Testis (tissue), 3 donors: ENCODE data around the gene NPTN. TPM values are rescaled to one million over a fixed set of nuclear protein-coding genes. Genes with fewer than 3 reads are reported as not detected.

Experiments used
- DNase-seq: peaks from one replicate; pipeline ENCODE4 v3.0.0-alpha.2; 2019
- H3K27ac ChIP-seq, 2 donors: fragments of 200-600 bp; sonication (generic); one replicate each; pipeline ENCODE4 v1.5.1; 2019
- H3K27me3 ChIP-seq: fragments of 200-600 bp; sonication (generic); one replicate; pipeline ENCODE4 v1.5.1; 2019
- H3K36me3 ChIP-seq: fragments of 200-600 bp; sonication (generic); one replicate; pipeline ENCODE4 v1.5.1; 2017; ENCODE audit warnings: low read depth; ENCODE audit errors: missing control alignments
- H3K4me1 ChIP-seq: fragments of 200-600 bp; sonication (generic); one replicate; pipeline ENCODE4 v1.5.1; 2019
- H3K4me3 ChIP-seq, 2 donors: fragments of 200-600 bp; sonication (generic); one replicate each; pipeline ENCODE4 v1.5.1; 2017 to 2019
- H3K9me3 ChIP-seq: fragments of 200-600 bp; sonication (generic); one replicate; pipeline ENCODE4 v1.5.1; 2017
- POLR2A ChIP-seq: fragments of 450-650 bp; IDR thresholded peaks from one replicate; pipeline ENCODE4 v1.6.1; 2017; ENCODE audit warnings: antibody characterized with exemption, mild to moderate bottlenecking, moderate library complexity
- WGBS, 2 donors: methylation state at CpG; one replicate each; pipeline ENCODE4 v1.1.5; 2018; 5-methylcytosine and 5-hydroxymethylcytosine counted together
- intact Hi-C: fragments of 100-400 bp; cut with DNase I; formaldehyde crosslinking; loops from one replicate; pipeline ENCODE4 v1.15.1; 2023; ENCODE audit warnings: low total_unique reads
- polyA plus RNA-seq: library from polyadenylated mRNA; stranded (reverse); fragments of 350-450 nt; fragmentation: Illumina TruSeq; extraction: RNeasy Lipid Tissue Mini Kit (QIAGEN cat#74804); gene quantifications from one replicate; pipeline ENCODE4 v1.2.3, GENCODE V29; 2014; ENCODE audit warnings: low read depth, low replicate concordance; ENCODE audit not compliant: insufficient read depth
- total RNA-seq, 2 donors: library from RNA; depleted of rRNA; stranded (reverse); fragments of >200 nt; gene quantifications; one replicate each; pipeline ENCODE4 v1.2.3, GENCODE V29; 2016
- TF ChIP-seq, protein P1 (sequence below), 3 experiments: fragments of 450-650 bp in 2 of 3; fragments of 200-600 bp in 1 of 3; sonication (generic) in 1 of 3; IDR thresholded peaks; one replicate each; pipeline ENCODE4 v1.5.1; 2016 to 2019; ENCODE audit warnings: antibody characterized with exemption in 3 of 3, mild to moderate bottlenecking in 2 of 3, moderate library complexity in 1 of 3

Gene NPTN
- total and polyA plus RNA-seq, 3 donors from 2014 or later = 177 to 256 (median 180) TPM

DNA sequence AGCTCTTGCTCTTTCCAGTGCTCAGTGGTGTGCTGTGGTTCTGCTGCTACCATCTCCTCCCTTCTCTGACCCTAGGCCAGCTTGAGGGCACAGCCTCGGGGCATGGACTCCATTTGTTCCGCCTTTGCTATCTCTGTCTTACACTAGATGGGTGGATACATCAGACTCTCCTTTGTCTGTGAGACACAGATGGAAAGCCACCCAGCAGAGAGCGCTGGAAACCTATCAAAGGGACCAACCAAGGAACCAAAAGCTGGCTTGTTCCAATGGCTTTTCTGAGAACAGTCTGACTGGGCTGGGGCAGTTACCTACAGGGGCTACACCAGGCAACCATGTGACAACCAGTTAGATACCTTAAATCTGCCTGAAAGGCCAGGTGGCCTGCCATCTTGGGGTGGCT is 63.8 kb downstream of the NPTN start:
- no peaks in the 10 kb centered on the region for H3K27me3 ChIP-seq
- no peaks in the 10 kb centered on the region for H3K9me3 ChIP-seq
- H3K4me3 ChIP-seq = no peak overlapping the region
- no peak overlapping the region for H3K27ac ChIP-seq
- TF ChIP-seq POLR2A = no peak
- TF ChIP-seq, protein P1, sequence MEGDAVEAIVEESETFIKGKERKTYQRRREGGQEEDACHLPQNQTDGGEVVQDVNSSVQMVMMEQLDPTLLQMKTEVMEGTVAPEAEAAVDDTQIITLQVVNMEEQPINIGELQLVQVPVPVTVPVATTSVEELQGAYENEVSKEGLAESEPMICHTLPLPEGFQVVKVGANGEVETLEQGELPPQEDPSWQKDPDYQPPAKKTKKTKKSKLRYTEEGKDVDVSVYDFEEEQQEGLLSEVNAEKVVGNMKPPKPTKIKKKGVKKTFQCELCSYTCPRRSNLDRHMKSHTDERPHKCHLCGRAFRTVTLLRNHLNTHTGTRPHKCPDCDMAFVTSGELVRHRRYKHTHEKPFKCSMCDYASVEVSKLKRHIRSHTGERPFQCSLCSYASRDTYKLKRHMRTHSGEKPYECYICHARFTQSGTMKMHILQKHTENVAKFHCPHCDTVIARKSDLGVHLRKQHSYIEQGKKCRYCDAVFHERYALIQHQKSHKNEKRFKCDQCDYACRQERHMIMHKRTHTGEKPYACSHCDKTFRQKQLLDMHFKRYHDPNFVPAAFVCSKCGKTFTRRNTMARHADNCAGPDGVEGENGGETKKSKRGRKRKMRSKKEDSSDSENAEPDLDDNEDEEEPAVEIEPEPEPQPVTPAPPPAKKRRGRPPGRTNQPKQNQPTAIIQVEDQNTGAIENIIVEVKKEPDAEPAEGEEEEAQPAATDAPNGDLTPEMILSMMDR (IDR thresholded peaks at IDR 0.05) = no peak
- no peak for DNase-seq
- H3K4me1 ChIP-seq = no peaks in the 10 kb centered on the region
- no peaks in the 10 kb centered on the region for H3K36me3 ChIP-seq
- intact Hi-C loops = loop anchor here (10.0 kb wide), 1 partner anchor 65 kb away; the partner anchor contains the start of gene NPTN
- WGBS, 2 donors = 85% methylated on average over 3 of the region's 3 CpGs

DNA sequence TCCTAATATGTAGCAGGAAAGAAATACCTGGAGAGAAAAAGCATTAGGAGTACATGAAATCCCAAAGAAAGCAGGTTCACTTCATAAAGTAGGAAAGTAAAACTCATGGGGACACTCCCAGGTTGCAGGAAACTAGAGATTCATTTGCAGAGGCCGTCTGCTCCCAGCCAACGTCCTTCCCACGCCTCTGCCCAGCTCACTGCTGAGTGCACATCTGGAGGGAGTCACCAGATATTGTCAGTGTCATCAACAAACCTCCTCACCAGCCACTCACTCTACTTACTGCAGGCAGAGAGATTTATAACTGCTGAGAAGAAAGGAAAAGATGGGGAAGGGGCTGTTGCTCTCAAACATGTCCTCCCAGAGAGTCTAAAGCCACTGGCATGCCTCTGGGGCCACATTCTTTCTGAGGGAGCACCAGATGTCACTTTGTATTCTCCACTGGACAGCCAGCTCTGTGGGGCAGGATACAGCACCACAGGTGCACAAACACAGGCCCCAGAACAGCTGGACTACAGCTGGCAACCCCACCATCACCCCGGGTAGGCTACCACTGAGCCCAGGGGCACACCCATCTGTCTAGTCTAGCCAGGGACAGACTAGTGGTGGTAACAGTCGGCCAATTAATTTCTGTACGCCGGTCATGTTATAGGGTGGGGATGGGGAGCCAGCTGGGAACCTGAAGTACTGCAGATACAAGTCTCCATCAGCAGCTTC is 64.5 kb downstream of the NPTN start:
- no peak for DNase-seq
- H3K4me3 ChIP-seq = no peak overlapping the region
- intact Hi-C loops = loop anchor here (10.0 kb wide), 1 partner anchor 66 kb away; the partner anchor contains the start of gene NPTN
- H3K27ac ChIP-seq = no peak overlapping the region
- H3K36me3 ChIP-seq = no peaks in the 10 kb centered on the region
- peaks cover under 1% of the 10 kb centered on the region for H3K4me1 ChIP-seq
- WGBS, 2 donors = 75 to 76% methylated on average over 7 of the region's 7 CpGs
- H3K27me3 ChIP-seq = no peaks in the 10 kb centered on the region
- TF ChIP-seq, protein P1 (IDR thresholded peaks at IDR 0.05) = no peak
- no peak for TF ChIP-seq POLR2A
- no peaks in the 10 kb centered on the region for H3K9me3 ChIP-seq

DNA sequence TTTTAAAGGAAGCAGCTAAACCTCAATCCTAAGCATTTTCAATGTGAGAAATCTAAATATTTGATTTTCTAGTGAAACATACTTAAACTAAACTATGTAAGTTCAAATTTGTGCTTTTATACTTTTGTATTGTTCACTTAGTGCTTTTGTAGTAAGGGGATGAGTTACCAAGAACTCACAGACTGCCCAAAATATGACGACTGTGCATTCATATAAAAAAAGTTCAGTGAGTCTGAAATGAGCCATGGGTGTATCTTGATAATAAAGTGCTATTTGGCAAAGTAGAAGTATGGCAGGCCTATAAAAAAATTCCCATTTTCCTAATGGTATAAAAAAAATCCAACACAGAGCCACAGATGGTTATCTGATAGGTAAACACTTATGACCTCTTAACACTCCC is 66.2 kb downstream of the NPTN start:
- no peak overlapping the region for H3K4me3 ChIP-seq
- 79 to 86% methylated on average over 1 of the region's 1 CpG for WGBS, 2 donors
- TF ChIP-seq, protein P1 (IDR thresholded peaks at IDR 0.05) = no peak
- no peak for TF ChIP-seq POLR2A
- intact Hi-C loops = loop anchor here (10.0 kb wide), 1 partner anchor 68 kb away; the partner anchor contains the start of gene NPTN
- no peaks in the 10 kb centered on the region for H3K9me3 ChIP-seq
- H3K27me3 ChIP-seq = no peaks in the 10 kb centered on the region
- peaks cover 2% of the 10 kb centered on the region for H3K4me1 ChIP-seq
- H3K27ac ChIP-seq = no peak overlapping the region
- no peak for DNase-seq
- H3K36me3 ChIP-seq = no peaks in the 10 kb centered on the region

DNA sequence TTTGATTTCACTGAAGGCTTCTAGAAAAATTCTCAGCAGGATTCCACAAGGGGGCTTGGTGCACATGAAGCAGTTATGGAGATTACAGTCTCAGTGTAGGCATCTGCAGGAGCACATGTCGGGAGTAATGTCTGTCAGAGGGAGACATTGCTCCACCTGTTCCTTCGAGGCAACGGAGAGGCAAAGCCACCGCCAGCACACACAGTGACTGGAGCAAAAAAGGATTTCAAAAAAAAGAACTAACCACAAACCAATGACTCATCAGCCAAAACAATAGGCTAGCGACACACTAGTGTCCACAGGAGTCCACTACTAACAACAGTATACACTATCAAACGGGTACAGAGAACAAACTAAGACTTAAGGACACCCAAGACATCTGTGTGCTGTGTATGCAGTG is 68.9 kb downstream of the NPTN start:
- no peak for DNase-seq
- TF ChIP-seq POLR2A = no peak
- TF ChIP-seq, protein P1 (IDR thresholded peaks at IDR 0.05) = no peak
- Histone ChIP-seq H3K36me3 (no peaks in the 10 kb centered on the region), H3K4me1 (peaks cover 2% of the 10 kb centered on the region), H3K27ac (no peak overlapping the region), H3K27me3 (no peaks in the 10 kb centered on the region), H3K9me3 (no peaks in the 10 kb centered on the region), H3K4me3 (no peak overlapping the region)
- intact Hi-C loops = loop anchor here (10.0 kb wide), 1 partner anchor 71 kb away; the partner anchor contains the start of gene NPTN
- 62 to 67% methylated on average over 6 of the region's 6 CpGs for WGBS, 2 donors
